HEK293 (cell line): ENCODE results near the gene MSRB1.

Source experiments
- CTCF ChIA-PET: fragments of 350-600 bp; formaldehyde crosslinking; extraction: SDS; loops from one replicate; lab custom pipeline; 2021; ENCODE audit warnings: antibody characterized with exemption; lab: Yijun Ruan, JAX
- POLR2A ChIA-PET: fragments of 300-600 bp; formaldehyde crosslinking; extraction: SDS; loops from one replicate; lab custom pipeline; 2020; ENCODE audit warnings: antibody characterized with exemption, inconsistent platforms; lab: Yijun Ruan, JAX
- H3K27ac ChIP-seq: fragments of 200-500 bp; sonication (Bioruptor generic); 2 replicates; pipeline ENCODE4 v1.5.1; 2014; ENCODE audit warnings: low read depth, low read length, control low read depth, inconsistent platforms; ENCODE audit errors: extremely low read depth
- H3K36me3 ChIP-seq, 2 experiments: fragments of 200-500 bp in 1 of 2; sonication (Bioruptor generic) in 1 of 2; 1 replicate in 1 of 2; 2 replicates in 1 of 2; pipeline ENCODE4 v1.5.1; 2014 to 2017; ENCODE audit warnings: inconsistent platforms in 2 of 2, low read length in 2 of 2; ENCODE audit not compliant: control insufficient read depth in 2 of 2, insufficient read depth in 1 of 2
- H3K4me1 ChIP-seq: fragments of 200-500 bp; sonication (Bioruptor generic); 2 replicates; pipeline ENCODE4 v1.5.1; 2014; ENCODE audit warnings: mild to moderate bottlenecking, low read length, inconsistent platforms; ENCODE audit not compliant: control insufficient read depth, insufficient read depth
- H3K4me3 ChIP-seq: 2 replicates; pipeline ENCODE4 v1.5.1; 2011; ENCODE audit warnings: low read depth, mild to moderate bottlenecking, control low read depth, low read length, moderate library complexity
- H3K9me3 ChIP-seq: fragments of 200-500 bp; sonication (Bioruptor generic); 2 replicates; pipeline ENCODE4 v1.5.1; 2014; ENCODE audit warnings: low read depth, low read length, inconsistent platforms; ENCODE audit not compliant: control insufficient read depth, insufficient read depth
- AEBP2 ChIP-seq: fragments of 450-650 bp; formaldehyde crosslinking; IDR thresholded peaks from 2 replicates; pipeline ENCODE4 v1.5.1; 2016; ENCODE audit warnings: missing biosample characterization, missing genetic modification characterization, borderline replicate concordance
- EGR2 ChIP-seq: fragments of 450-650 bp; formaldehyde crosslinking; IDR thresholded peaks from 2 replicates; pipeline ENCODE4 v1.5.1; 2016; ENCODE audit warnings: low read depth, missing biosample characterization, missing genetic modification characterization
- GLI2 ChIP-seq: fragments of 450-650 bp; formaldehyde crosslinking; IDR thresholded peaks from 2 replicates; pipeline ENCODE4; 2017; ENCODE audit warnings: missing biosample characterization, missing genetic modification characterization, low read depth, borderline replicate concordance
- MZF1 ChIP-seq: fragments of 450-650 bp; formaldehyde crosslinking; IDR thresholded peaks from 2 replicates; pipeline ENCODE4 v1.5.1; 2017; ENCODE audit warnings: missing biosample characterization, missing genetic modification characterization, borderline replicate concordance
- OSR2 ChIP-seq: fragments of 450-650 bp; formaldehyde crosslinking; IDR thresholded peaks from 2 replicates; pipeline ENCODE4 v1.5.1; 2016; ENCODE audit warnings: missing biosample characterization, missing genetic modification characterization
- SP2 ChIP-seq: fragments of 450-650 bp; formaldehyde crosslinking; IDR thresholded peaks from 2 replicates; pipeline ENCODE4 v1.5.1; 2016; ENCODE audit warnings: missing biosample characterization, missing genetic modification characterization
- ZBTB49 ChIP-seq: fragments of 450-650 bp; formaldehyde crosslinking; IDR thresholded peaks from 2 replicates; pipeline ENCODE4 v1.5.1; 2016; ENCODE audit warnings: missing biosample characterization, missing genetic modification characterization, low read depth
- ZFP3 ChIP-seq: fragments of 450-650 bp; formaldehyde crosslinking; IDR thresholded peaks from 2 replicates; pipeline ENCODE4 v1.5.1; 2016; ENCODE audit warnings: low read depth, missing biosample characterization, missing genetic modification characterization
- ZNF175 ChIP-seq: fragments of 450-650 bp; formaldehyde crosslinking; IDR thresholded peaks from 2 replicates; pipeline ENCODE4 v1.5.1; 2016; ENCODE audit warnings: missing biosample characterization, missing genetic modification characterization
- ZNF211 ChIP-seq: fragments of 450-650 bp; formaldehyde crosslinking; IDR thresholded peaks from 2 replicates; pipeline ENCODE4 v1.5.1; 2016; ENCODE audit warnings: low read depth, missing biosample characterization, missing genetic modification characterization
- ZNF423 ChIP-seq: fragments of 450-650 bp; formaldehyde crosslinking; IDR thresholded peaks from 2 replicates; pipeline ENCODE4 v1.5.1; 2016; ENCODE audit warnings: missing biosample characterization, missing genetic modification characterization
- ZNF426 ChIP-seq: fragments of 450-650 bp; formaldehyde crosslinking; IDR thresholded peaks from 2 replicates; pipeline ENCODE4 v1.5.1; 2017; ENCODE audit warnings: missing biosample characterization, missing genetic modification characterization, mild to moderate bottlenecking, inconsistent platforms, moderate library complexity
- ZNF529 ChIP-seq: fragments of 450-650 bp; formaldehyde crosslinking; IDR thresholded peaks from 2 replicates; pipeline ENCODE4 v1.5.1; 2017; ENCODE audit warnings: missing genetic modification characterization, missing biosample characterization; ENCODE audit not compliant: insufficient replicate concordance
- ZNF621 ChIP-seq: fragments of 450-650 bp; formaldehyde crosslinking; IDR thresholded peaks from 2 replicates; pipeline ENCODE4 v1.5.1; 2017; ENCODE audit warnings: missing biosample characterization, missing genetic modification characterization
- ZNF76 ChIP-seq: fragments of 450-650 bp; formaldehyde crosslinking; IDR thresholded peaks from 2 replicates; pipeline ENCODE4; 2016; ENCODE audit warnings: low read depth, missing biosample characterization, missing genetic modification characterization, borderline replicate concordance
- ZNF837 ChIP-seq: fragments of 450-650 bp; formaldehyde crosslinking; IDR thresholded peaks from 2 replicates; pipeline ENCODE4 v1.5.1; 2016; ENCODE audit warnings: missing biosample characterization, missing genetic modification characterization
- ZNF843 ChIP-seq: fragments of 450-650 bp; formaldehyde crosslinking; IDR thresholded peaks from 2 replicates; pipeline ENCODE4 v1.5.1; 2016; ENCODE audit warnings: missing biosample characterization, missing genetic modification characterization
- TF ChIP-seq, protein P1 (sequence below): fragments of 450-650 bp; formaldehyde crosslinking; IDR thresholded peaks from 2 replicates; pipeline ENCODE4; 2016; ENCODE audit warnings: missing biosample characterization, missing genetic modification characterization
- TF ChIP-seq, protein P2 (sequence below): fragments of 450-650 bp; formaldehyde crosslinking; IDR thresholded peaks from 2 replicates; pipeline ENCODE4 v1.5.1; 2016; ENCODE audit warnings: missing biosample characterization, missing genetic modification characterization, low read depth

MSRB1 gene

GRCh38 chr16:1945559-1946391 lies 2.8 kb upstream of the MSRB1 start (continued):
- no peak for TF ChIP-seq ZNF843
- TF ChIP-seq, all 188 proteins: peak for 2

- CTCF ChIA-PET: interaction anchor here (0.6 to 1.5 kb wide), 4 partner anchors 9 to 77 kb away, joined by 3 to 5 read pairs (median 4); no protein-coding TSS in a partner anchor
- no peak overlapping the region for H3K27ac ChIP-seq
- no peak for TF ChIP-seq ZNF175 (tag by site-specific recombination)
- TF ChIP-seq AEBP2 (tag by site-specific recombination): no peak
- no peak for TF ChIP-seq ZNF426 (tag by site-specific recombination)
- TF ChIP-seq ZNF423 (tag by site-specific recombination): no peak
- TF ChIP-seq ZBTB49 (tag by site-specific recombination): no peak
- no peak for TF ChIP-seq ZNF76 (tag by site-specific recombination)
- TF ChIP-seq ZNF837: no peak
- TF ChIP-seq ZNF529 (tag by site-specific recombination): no peak
- TF ChIP-seq, protein P1, sequence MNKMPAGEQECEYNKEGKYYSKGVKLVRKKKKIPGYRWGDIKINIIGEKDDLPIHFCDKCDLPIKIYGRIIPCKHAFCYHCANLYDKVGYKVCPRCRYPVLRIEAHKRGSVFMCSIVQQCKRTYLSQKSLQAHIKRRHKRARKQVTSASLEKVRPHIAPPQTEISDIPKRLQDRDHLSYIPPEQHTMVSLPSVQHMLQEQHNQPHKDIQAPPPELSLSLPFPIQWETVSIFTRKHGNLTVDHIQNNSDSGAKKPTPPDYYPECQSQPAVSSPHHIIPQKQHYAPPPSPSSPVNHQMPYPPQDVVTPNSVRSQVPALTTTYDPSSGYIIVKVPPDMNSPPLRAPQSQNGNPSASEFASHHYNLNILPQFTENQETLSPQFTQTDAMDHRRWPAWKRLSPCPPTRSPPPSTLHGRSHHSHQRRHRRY (tag by site-specific recombination): no peak
- no peak for TF ChIP-seq ZNF211 (tag by site-specific recombination)
- no peak for TF ChIP-seq ZNF621
- no peak for TF ChIP-seq GLI2 (tag by site-specific recombination)
- no peak for TF ChIP-seq SP2 (tag by site-specific recombination)
- no peak for TF ChIP-seq EGR2 (tag by site-specific recombination)
- TF ChIP-seq ZFP3 (tag by site-specific recombination): no peak
- no peak for TF ChIP-seq MZF1
- TF ChIP-seq, protein P2, sequence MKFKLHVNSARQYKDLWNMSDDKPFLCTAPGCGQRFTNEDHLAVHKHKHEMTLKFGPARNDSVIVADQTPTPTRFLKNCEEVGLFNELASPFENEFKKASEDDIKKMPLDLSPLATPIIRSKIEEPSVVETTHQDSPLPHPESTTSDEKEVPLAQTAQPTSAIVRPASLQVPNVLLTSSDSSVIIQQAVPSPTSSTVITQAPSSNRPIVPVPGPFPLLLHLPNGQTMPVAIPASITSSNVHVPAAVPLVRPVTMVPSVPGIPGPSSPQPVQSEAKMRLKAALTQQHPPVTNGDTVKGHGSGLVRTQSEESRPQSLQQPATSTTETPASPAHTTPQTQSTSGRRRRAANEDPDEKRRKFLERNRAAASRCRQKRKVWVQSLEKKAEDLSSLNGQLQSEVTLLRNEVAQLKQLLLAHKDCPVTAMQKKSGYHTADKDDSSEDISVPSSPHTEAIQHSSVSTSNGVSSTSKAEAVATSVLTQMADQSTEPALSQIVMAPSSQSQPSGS: no peak
- TF ChIP-seq OSR2 (tag by site-specific recombination): no peak
- H3K9me3 ChIP-seq: no peaks in the 10 kb centered on the region
- H3K4me1 ChIP-seq: no peaks in the 10 kb centered on the region
- H3K4me3 ChIP-seq: no peak overlapping the region
- H3K36me3 ChIP-seq: peaks cover 0 to 14% of the 10 kb centered on the region in 2 experiments; a peak in 1 of 3 replicates
- POLR2A ChIA-PET: interaction anchor here (0.6 to 1.1 kb wide), 2 partner anchors 20 kb away, joined by 3 to 8 read pairs; partner anchors contain the start of gene RPS2
Observed at GRCh38 chr16:1944612-1945199, 1.7 kb upstream of the MSRB1 start.
